ENCODE measurements around the gene GALNTL6.
"Not testable (repeated sequence)": the region's sequence is repeated elsewhere in the genome, so short reads cannot be mapped to it uniquely, and the experiment has no call there.

GALNTL6 gene

GRCh38 chr4:173037242-173037641 is 1224.0 kb downstream of the GALNTL6 start:
- DNase-seq (ENCODE audit: insufficient read length, low spot score) (no peak), FAIRE-seq (no peak)
- TF ChIP-seq CTCF (IDR thresholded peaks at IDR 0.05; ENCODE audit: insufficient read depth, missing control alignments) = no peak

GRCh38 chr4:173038192-173038896 is 1225.1 kb downstream of the GALNTL6 start:
- no peak for FAIRE-seq
- TF ChIP-seq CTCF (IDR thresholded peaks at IDR 0.05; ENCODE audit: insufficient read depth, missing control alignments) = no peak
- DNase-seq (ENCODE audit: insufficient read length, low spot score) = no peak

GRCh38 chr4:173039617-173040577 is 1226.7 kb downstream of the GALNTL6 start:
- FAIRE-seq = no peak
- no peak for TF ChIP-seq CTCF (IDR thresholded peaks at IDR 0.05; ENCODE audit: insufficient read depth, missing control alignments)
- DNase-seq (ENCODE audit: insufficient read length, low spot score) = no peak

- TF ChIP-seq CTCF (IDR thresholded peaks at IDR 0.05; ENCODE audit: insufficient read depth, missing control alignments) = no peak
- DNase-seq (ENCODE audit: insufficient read length, low spot score) (no peak), FAIRE-seq (no peak)
These were observed 1228.3 kb downstream of the GALNTL6 start for GRCh38 chr4:173041482-173041881.

- not testable (repeated sequence) for FAIRE-seq; DNase-seq (ENCODE audit: insufficient read length, low spot score)
These were observed 1228.9 kb downstream of the GALNTL6 start for GRCh38 chr4:173042139-173042538.

GRCh38 chr4:173044340-173044739 is 1231.1 kb downstream of the GALNTL6 start:
- no peak for FAIRE-seq
- DNase-seq (ENCODE audit: insufficient read length, low spot score) = no peak

More at GRCh38 chr4:173044340-173044739, 1231.1 kb downstream of the GALNTL6 start:
- TF ChIP-seq CTCF (IDR thresholded peaks at IDR 0.05; ENCODE audit: insufficient read depth, missing control alignments) = no peak

Data from D721Med (cell line).